MM.1S (cell line): ENCODE data around the gene BYSL.

Experiments
- DNase-seq: peaks from one replicate; pipeline ENCODE4 v3.0.0-alpha.2; 2015
- H2AFZ ChIP-seq: fragments of 300-600 bp; sonication (generic); 2 replicates; pipeline ENCODE4 v1.6.0; 2016; ENCODE audit warnings: antibody characterized with exemption, low read length
- H3F3A ChIP-seq: fragments of 300-600 bp; sonication (generic); 2 replicates; pipeline ENCODE4 v1.6.1; 2016; ENCODE audit warnings: mild to moderate bottlenecking, antibody characterized with exemption, low read length, moderate library complexity, mixed read lengths; ENCODE audit not compliant: insufficient read depth
- H3K27ac ChIP-seq: fragments of 300-600 bp; sonication (generic); 2 replicates; pipeline ENCODE4 v1.5.1; 2016; ENCODE audit warnings: mild to moderate bottlenecking, low read length
- H3K27me3 ChIP-seq: fragments of 300-600 bp; sonication (generic); replicated peaks from 2 replicates; pipeline ENCODE4 v1.6.0; 2016; ENCODE audit warnings: low read length; ENCODE audit not compliant: insufficient read depth
- H3K36me3 ChIP-seq: fragments of 300-600 bp; sonication (generic); replicated peaks from 2 replicates; pipeline ENCODE4 v1.6.1; 2016; ENCODE audit warnings: mild to moderate bottlenecking, low read length, mixed read lengths; ENCODE audit not compliant: insufficient read depth
- H3K4me1 ChIP-seq: fragments of 300-600 bp; sonication (generic); 2 replicates; pipeline ENCODE4 v1.6.1; 2016; ENCODE audit warnings: low read length, mixed read lengths
- H3K4me2 ChIP-seq: fragments of 300-600 bp; sonication (generic); 2 replicates; pipeline ENCODE4 v1.6.0; 2016; ENCODE audit warnings: low read depth, low read length
- H3K4me3 ChIP-seq: fragments of 300-600 bp; sonication (generic); 2 replicates; pipeline ENCODE4 v1.5.1; 2016; ENCODE audit warnings: low read length, mixed read lengths
- H3K79me2 ChIP-seq: fragments of 300-600 bp; sonication (generic); 2 replicates; pipeline ENCODE4 v1.6.1; 2016; ENCODE audit warnings: mixed run types, low read length, mixed read lengths
- H3K9ac ChIP-seq: fragments of 300-600 bp; sonication (generic); 2 replicates; pipeline ENCODE4 v1.6.1; 2016; ENCODE audit warnings: low read length, mixed read lengths
- H3K9me2 ChIP-seq: fragments of 300-600 bp; sonication (generic); replicated peaks from 2 replicates; pipeline ENCODE4 v1.6.1; 2016; ENCODE audit warnings: mild to moderate bottlenecking, low read length, mixed read lengths; ENCODE audit not compliant: insufficient read depth
- H3K9me3 ChIP-seq: fragments of 300-600 bp; sonication (generic); replicated peaks from 2 replicates; pipeline ENCODE4 v1.6.1; 2016; ENCODE audit warnings: mild to moderate bottlenecking, low read length, mixed read lengths; ENCODE audit not compliant: insufficient read depth
- H4K20me1 ChIP-seq: fragments of 300-600 bp; sonication (generic); 2 replicates; pipeline ENCODE4 v1.6.1; 2016; ENCODE audit warnings: mild to moderate bottlenecking, low read length, moderate library complexity, mixed read lengths; ENCODE audit not compliant: insufficient read depth
- CTCF ChIP-seq: fragments of 300-600 bp; sonication (generic); IDR thresholded peaks from 2 replicates; pipeline ENCODE4 v1.5.1; 2016; ENCODE audit warnings: antibody characterized with exemption, low read length, mixed read lengths
- EZH2 ChIP-seq: fragments of 300-600 bp; sonication (generic); optimal IDR thresholded peaks from 2 replicates; pipeline ENCODE3; 2017; ENCODE audit warnings: low read depth, mild to moderate bottlenecking, antibody characterized with exemption, low read length, mixed read lengths
- EZH2phosphoT487 ChIP-seq: fragments of 300-600 bp; sonication (generic); IDR thresholded peaks from 2 replicates; pipeline ENCODE4 v1.6.1; 2018; ENCODE audit warnings: antibody characterized with exemption, low read length

BYSL gene

GRCh38 chr6:41960028-41960427, 38.7 kb downstream of the BYSL start:
- Histone ChIP-seq H4K20me1 (no peaks in the 10 kb centered on the region), H3K27me3 (no peaks in the 10 kb centered on the region), H3K9me3 (no peaks in the 10 kb centered on the region), H3K27ac (no peak overlapping the region), H3K4me1 (no peaks in the 10 kb centered on the region), H3K36me3 (no peaks in the 10 kb centered on the region), H3K79me2 (no peaks in the 10 kb centered on the region), H3K4me2 (no peak overlapping the region), H3F3A (no peaks in the 10 kb centered on the region), H3K4me3 (no peak overlapping the region), H2AFZ (no peak overlapping the region), H3K9me2 (no peaks in the 10 kb centered on the region), H3K9ac (no peak overlapping the region)
- no peak for DNase-seq
- TF ChIP-seq CTCF, result no peak
- no peak for TF ChIP-seq EZH2phosphoT487
- TF ChIP-seq EZH2, result no peak

- Histone ChIP-seq H3K27me3 (no peaks in the 10 kb centered on the region), H3K9ac (no peak overlapping the region), H3K9me3 (no peaks in the 10 kb centered on the region), H3K4me1 (no peaks in the 10 kb centered on the region), H2AFZ (no peak overlapping the region), H3K9me2 (no peaks in the 10 kb centered on the region), H3K4me2 (no peak overlapping the region), H4K20me1 (no peaks in the 10 kb centered on the region), H3K79me2 (no peaks in the 10 kb centered on the region), H3K36me3 (no peaks in the 10 kb centered on the region), H3F3A (no peaks in the 10 kb centered on the region), H3K4me3 (no peak overlapping the region), H3K27ac (no peak overlapping the region)
- DNase-seq, result no peak
- TF ChIP-seq EZH2 (no peak), EZH2phosphoT487 (no peak), CTCF (no peak)
Measured at GRCh38 chr6:41963371-41963770, 42.1 kb downstream of the BYSL start.

GRCh38 chr6:41964201-41964887, 43.0 kb downstream of the BYSL start:
- Histone ChIP-seq H3K9me2 (no peaks in the 10 kb centered on the region), H3K9ac (no peak overlapping the region), H3K27me3 (no peaks in the 10 kb centered on the region), H3K9me3 (no peaks in the 10 kb centered on the region), H3K4me1 (no peaks in the 10 kb centered on the region), H3K36me3 (no peaks in the 10 kb centered on the region), H3F3A (no peaks in the 10 kb centered on the region), H3K4me2 (no peak overlapping the region), H3K27ac (no peak overlapping the region), H2AFZ (no peak overlapping the region), H3K4me3 (no peak overlapping the region), H4K20me1 (no peaks in the 10 kb centered on the region), H3K79me2 (no peaks in the 10 kb centered on the region)
- no peak for DNase-seq
- no peak for TF ChIP-seq EZH2
- no peak for TF ChIP-seq CTCF
- TF ChIP-seq EZH2phosphoT487, result no peak
